HG03354 (cell line): ENCODE results near the gene CD276.
"Not testable (repeated sequence)": the region's sequence is repeated elsewhere in the genome, so short reads cannot be mapped to it uniquely, and the experiment has no call there.

Experiments
- ATAC-seq: cut with Tn5 transposase; IDR thresholded peaks from one replicate; pipeline ENCODE4 v1.9.1; 2021; ENCODE audit warnings: mild to moderate bottlenecking; ENCODE audit not compliant: unreplicated experiment, poor library complexity, severe bottlenecking

CD276 gene

DNA sequence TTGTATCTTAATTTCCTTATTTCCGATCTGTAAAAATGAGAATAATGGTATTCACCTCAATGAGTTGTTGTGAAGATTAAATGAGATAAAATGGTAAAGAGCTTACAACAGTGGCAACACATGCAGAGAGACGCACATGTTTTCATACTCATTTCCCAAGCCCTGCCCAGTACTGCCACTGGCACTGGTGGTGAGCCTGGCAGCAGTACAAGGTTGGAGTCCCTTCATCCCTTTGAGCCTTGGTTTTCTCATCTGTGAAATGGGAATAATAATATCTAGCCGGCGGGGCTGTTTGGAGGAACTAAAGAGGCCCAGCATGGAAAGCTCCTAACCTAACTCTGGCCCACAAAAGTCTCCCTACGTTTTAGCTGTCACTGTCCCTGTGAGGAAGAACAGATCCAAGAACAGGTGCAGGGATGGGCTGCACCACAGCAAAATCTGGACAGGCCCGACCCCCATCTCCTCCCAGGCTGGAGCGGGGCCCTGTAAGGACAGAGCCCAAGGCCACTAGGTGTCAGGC lies 866 bp upstream of the CD276 start:
- no peak for ATAC-seq

DNA sequence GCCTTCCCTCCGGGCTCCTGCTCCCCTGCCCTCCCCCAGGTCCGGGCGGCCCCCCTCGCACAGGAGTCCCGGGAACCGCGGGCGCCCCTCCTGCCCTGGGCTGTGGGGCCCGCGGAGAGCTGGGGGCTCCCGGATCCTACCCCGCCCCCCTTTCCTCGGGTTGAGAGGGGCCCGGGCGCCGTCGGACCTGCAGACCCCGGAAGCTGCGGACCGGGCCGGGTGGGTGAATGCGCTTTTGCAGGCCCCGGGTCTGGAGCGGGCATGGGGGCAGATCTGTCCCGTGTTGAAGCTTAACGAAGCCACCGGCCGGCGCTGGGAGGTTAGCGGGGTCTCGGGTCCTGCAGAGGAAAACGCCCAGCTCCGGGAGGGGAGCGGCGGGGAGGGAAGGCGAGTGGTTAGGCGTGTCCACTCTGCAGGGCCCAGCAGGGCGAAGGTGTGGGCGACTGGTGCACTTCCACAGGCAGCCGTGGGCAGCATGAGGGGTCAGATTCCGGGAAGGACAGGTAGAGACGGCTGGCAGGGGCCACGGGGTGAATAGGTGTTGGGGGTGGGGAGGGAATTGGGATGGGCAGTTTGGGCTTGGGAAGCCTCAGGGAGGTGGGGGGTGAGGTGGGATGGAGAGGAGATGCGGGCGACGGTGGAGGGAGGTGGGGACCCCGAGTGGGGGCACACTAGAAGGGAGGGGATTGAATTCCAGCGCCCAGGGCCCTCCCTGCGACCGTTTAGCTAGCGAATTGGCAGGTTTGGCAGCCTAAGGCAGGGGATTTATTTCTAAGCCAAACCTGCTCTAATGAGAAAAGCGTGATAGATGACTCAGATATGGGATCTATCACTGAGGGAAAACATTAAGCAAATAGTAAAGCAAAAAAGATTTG lies 635 bp downstream of the CD276 start:
- no peak for ATAC-seq

DNA sequence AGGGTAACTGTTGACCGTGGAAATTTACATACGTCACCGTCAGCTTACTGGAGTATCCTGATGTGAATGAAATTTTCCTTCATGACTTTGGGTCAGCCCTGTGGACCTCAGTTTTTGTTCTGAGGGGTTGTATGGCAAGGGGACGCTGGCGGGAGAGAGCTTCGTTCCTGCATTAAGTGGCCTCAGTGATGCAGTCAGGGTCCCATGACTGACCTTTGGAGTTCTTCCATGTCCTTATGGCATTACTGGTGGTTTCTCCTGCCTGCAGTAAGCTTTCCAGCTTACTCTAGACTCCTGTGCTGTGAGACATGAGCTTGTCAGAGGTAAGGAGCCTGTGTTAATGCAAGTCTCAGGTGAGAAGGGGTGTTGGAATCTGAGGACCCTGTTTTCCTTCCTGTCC lies 1.8 kb downstream of the CD276 start:
- no peak for ATAC-seq

DNA sequence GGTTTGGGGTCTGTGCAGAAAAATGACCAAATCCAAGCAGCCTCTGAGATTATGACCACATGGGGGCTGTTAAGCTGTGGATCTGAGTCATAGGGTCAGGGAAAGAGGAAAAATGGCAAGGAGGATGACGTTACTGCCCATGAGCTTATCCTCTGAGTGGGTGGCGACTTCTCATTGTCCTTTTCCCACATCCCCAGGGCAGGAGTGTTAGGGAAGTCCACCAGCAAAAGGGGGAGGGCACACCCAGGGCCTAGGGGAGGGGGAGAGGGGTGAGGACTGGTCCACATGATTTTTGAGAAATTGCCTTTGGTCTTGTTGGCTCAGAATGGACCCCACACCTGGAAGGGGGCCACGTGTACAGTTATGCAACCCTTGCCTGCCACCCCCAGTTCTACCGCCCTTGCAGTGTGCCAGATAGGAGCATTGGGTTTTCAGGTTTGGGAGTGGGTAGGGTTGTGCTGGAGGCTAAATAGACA lies 2.6 kb downstream of the CD276 start:
- ATAC-seq: no peak

DNA sequence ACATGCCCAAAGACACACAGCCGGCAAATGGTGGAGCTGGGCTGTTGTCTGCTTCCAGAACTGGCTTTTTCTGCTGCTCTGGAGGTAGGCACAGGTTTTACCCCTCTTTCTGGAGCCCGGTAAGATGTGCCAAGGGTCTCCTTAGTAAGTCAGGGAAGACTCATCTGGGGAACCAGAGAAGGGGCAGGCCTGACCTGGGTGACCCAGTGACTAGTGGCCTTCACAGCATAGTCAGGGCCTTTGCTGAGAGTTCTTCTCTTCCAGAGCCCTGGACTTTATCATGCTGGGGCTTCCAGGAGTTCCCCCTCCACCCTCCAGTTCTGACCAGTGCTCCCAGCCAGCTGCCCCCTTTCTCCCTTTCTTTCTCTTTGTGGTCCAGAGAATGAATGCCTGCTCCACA lies 3.2 kb downstream of the CD276 start:
- ATAC-seq: no peak

DNA sequence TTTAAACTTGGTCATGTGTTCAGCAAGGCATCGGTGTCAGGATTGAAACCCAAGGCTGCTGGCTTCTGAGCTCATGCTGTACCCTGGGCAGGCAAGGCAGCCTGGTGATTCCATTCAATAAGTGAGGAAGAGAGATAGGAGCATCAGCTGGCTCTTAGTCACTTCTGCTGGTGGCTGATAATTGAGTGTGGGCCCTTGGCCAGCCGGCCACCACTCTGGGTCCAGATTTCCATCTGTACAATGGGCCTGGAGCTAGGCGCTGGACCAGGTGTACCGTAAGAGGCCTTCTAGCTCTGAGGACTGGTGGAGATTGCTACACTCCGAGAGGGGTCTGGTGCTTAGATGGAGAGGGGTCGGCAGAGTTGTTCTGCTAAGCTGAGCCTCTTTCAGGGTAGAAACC lies 4.3 kb downstream of the CD276 start:
- no peak for ATAC-seq

DNA sequence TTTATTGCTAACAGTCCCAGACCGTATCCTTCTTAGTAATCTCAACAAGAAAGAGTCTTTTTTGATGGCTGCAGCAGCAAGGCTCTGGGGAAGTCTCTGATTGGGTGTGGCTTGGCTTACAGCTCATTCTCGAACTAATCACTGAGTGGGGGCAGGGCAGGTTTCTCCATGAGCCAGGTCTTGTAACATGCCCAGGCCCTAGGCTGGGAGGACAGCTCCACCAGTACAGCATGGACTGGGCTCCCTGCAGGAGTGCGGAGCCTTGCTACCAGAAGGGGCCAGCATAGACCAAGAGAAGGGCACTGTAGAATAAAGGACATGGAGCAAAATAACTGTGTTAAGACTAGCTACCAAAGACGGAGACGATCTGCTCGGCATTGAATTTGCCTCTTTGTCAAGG lies 7.2 kb downstream of the CD276 start:
- no peak for ATAC-seq

DNA sequence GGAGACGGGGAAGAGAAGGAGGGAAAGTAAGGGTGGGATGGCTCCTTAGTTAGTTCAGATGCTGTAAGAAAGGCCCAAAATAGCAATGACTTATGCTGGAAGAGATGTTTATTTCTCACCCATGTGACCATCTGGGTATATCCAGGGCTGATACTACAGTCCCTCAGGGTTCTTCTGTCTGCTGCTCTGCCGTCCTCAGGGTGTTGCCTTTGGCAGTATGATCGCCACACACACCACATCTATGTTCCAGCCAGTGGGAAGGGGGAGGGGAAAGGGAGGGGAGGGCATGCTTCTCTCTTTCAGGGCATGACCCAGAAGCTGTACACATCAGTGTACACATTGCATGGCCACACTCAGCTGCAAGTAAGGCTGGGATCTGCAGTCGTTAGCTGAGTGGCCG lies 10.2 kb downstream of the CD276 start:
- no peak for ATAC-seq

DNA sequence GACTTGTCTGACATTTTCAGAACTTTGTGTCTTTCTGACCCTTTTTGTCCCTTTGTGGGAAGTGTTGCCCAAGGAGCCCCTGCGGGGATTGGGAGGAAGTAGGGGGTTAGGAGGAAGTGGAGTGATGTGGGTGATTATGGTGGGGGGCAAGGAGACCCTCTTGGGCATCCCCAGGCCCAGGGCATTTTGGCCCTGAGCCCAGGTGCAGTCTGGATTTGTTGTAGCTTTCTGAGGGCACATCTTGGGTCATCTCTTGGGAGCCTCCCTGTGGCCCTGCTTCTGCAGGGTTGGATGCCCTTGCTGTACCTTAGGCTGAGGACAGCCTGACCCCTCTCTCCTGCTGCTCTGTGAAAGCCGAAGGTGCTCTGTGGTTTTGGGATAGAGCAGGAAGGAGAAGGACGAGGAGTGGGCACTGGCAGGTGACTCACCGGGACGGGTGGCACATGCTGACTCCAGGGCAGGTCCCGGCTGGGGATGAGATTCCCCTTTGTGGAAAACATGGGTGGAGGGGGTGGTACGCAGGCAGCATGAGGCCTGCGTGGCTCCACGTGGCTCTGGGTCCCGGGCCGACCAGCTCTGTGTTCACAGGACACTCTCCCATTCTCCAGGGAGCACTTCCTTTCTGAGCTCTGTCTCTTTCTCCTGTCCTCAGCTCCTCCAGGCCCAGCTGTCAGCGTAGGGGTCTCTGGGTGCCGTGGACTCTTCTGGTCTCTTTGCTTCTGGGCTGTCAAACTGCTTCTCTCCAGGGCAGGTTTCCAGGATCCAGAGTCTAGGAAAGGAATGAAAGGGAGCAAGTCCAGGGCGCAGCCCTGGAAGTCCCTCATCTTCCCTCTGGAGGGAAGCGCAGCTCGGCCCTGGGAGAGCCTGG lies 11.8 kb downstream of the CD276 start:
- no peak for ATAC-seq

DNA sequence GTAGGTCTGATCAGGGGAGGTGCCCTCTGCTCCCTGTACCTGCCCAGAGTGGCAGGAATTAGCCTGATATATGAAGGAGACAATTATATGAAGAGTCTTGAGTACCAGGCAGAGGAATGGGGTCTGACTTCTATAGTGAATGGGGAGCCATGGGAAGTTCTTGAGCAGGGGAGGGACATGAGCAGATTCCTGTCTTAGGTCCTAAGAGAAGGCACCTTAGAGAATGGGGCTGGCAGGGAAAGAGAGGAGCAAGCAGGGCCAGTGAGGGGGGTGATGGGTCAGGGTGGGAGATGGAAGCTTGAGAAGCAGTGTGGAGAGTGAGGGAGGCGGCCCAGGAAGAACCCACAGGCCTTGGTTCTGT lies 12.4 kb downstream of the CD276 start:
- ATAC-seq: no peak

DNA sequence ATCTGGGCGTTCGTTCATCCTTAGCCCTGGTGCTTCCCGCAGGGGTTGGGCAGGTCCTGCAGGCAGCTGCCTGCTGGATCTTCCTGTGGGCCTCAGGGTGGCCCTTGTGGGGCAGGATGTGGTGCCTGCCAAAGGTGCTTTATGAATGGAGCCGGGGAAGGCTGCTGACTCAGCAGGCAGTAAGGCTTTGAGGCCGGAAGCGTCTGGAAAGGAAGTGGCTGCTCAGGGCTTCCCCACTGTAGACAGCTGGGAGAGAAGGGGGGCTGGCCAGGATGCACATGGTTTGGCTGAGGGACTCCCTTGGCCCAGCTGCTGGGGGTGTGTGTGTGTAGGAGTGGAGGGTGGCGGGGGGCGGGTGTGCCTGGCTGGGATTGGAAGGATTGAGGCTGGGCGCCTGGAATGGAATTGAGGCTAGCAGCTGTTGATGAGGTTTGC lies 12.9 kb downstream of the CD276 start:
- ATAC-seq: peak; percentile 84

DNA sequence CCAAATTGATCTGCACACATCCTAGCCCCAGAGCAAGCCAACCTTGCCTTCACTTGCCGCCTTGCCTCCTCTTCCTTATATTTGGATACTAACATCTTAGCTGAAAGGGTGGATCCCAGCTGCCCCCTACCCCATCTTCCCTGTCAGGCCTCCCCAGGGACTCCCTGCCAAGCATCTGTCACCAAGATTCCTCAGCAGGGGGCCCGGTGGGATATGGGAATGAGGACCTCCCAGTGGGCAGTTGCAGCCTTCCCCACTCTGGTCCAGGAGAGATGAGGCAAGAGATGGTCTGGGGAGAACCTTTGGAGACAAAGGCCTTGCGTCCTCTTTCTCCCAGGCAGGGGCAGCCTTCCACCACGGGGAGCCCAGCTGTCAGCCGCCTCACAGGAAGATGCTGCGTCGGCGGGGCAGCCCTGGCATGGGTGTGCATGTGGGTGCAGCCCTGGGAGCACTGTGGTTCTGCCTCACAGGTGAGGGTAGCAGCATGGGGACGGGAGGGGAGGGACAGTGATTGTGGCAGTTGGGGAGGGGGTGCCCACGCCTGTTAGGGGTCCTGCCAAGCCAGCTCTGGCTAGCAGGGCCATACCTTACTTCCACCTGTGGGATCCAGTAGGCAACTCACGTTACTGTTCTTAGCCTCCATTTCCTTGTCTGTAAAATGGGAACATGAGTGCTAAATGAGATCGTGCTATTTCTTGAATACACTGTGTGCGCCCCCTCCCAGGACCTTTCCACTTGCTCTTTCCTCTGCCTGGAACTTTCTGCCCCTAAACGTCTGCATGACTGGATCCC lies 15.3 kb downstream of the CD276 start:
- no peak for ATAC-seq

DNA sequence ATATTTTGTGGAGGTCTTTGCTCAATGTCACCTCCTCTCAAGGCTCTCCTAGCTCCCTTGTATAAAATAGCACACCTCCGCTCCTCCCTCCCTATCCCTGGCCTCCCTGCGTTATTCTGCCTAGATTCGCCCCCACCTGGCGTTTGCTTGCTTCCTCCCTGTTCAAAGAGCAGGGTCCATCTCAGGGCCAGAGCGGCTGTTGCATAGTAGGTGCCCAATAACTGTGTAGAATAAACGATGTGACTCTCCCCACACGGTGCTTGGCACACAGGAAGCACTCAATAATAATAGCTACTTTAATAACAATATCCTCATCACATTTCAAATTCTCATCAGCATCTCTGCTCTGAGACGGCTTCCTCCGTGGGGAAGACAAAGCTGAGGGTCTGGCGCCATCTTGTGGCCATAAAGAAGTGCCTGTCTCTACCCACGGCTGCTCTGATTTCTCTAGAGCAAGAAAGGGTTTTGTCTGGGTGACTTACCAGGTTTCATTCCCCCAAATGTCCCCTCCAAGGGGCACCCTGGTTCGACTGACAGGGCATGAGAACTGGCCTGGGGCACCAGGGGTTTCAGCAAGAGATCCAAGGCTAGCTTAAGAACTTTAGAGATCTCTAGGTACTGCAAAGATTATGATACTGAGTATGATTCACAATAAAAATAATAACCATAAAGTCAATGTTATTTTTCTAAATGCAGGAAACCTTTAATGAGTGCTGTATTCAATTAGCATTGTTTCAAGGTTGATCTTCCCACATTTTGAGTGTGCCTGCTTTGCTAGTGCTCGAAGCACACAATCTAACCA lies 16.1 kb downstream of the CD276 start:
- ATAC-seq: no peak

DNA sequence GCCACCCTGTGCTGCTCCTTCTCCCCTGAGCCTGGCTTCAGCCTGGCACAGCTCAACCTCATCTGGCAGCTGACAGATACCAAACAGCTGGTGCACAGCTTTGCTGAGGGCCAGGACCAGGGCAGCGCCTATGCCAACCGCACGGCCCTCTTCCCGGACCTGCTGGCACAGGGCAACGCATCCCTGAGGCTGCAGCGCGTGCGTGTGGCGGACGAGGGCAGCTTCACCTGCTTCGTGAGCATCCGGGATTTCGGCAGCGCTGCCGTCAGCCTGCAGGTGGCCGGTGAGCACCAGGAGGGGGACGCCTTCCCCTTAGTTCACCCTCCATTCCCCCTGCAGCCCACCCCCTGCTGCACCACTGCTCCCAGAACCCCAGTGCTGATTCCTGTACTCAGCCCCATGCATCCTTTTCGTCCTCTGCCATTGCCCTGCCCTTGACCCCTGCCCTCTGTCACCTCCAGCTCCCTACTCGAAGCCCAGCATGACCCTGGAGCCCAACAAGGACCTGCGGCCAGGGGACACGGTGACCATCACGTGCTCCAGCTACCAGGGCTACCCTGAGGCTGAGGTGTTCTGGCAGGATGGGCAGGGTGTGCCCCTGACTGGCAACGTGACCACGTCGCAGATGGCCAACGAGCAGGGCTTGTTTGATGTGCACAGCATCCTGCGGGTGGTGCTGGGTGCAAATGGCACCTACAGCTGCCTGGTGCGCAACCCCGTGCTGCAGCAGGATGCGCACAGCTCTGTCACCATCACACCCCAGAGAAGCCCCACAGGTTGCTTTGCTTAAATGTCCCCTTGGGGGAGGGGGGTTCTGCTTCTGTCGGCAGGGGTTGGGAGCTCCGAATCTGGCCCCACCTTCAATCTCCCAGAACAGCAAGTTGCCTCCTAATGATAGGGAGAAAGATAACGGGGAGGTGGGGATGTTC lies 18.4 kb downstream of the CD276 start:
- ATAC-seq: not testable (repeated sequence)

DNA sequence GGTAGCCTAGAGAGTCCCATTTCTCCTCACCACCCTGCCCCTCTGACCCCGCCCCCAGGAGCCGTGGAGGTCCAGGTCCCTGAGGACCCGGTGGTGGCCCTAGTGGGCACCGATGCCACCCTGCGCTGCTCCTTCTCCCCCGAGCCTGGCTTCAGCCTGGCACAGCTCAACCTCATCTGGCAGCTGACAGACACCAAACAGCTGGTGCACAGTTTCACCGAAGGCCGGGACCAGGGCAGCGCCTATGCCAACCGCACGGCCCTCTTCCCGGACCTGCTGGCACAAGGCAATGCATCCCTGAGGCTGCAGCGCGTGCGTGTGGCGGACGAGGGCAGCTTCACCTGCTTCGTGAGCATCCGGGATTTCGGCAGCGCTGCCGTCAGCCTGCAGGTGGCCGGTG lies 19.4 kb downstream of the CD276 start:
- ATAC-seq: not testable (repeated sequence)

DNA sequence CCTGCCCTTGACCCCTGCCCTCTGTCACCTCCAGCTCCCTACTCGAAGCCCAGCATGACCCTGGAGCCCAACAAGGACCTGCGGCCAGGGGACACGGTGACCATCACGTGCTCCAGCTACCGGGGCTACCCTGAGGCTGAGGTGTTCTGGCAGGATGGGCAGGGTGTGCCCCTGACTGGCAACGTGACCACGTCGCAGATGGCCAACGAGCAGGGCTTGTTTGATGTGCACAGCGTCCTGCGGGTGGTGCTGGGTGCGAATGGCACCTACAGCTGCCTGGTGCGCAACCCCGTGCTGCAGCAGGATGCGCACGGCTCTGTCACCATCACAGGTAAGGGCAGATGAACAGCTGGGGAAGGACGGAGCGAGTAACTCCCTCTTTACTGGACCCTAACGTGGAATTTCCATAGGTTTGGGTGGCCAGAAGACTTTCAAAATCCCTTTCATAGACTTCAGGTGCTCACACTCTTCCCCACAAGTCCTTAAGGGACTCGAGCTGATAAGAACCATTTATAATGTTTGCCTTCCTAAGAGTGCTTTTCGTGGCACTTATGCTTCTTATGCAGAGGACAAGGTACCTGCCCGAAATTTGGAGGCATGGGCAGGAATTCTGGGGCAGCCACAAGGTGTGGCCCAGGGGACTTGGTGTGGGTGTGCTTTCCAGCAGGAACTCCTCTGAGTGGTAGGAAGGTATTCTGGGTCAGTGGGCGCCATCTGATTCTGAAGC lies 20.1 kb downstream of the CD276 start:
- not testable (repeated sequence) for ATAC-seq

DNA sequence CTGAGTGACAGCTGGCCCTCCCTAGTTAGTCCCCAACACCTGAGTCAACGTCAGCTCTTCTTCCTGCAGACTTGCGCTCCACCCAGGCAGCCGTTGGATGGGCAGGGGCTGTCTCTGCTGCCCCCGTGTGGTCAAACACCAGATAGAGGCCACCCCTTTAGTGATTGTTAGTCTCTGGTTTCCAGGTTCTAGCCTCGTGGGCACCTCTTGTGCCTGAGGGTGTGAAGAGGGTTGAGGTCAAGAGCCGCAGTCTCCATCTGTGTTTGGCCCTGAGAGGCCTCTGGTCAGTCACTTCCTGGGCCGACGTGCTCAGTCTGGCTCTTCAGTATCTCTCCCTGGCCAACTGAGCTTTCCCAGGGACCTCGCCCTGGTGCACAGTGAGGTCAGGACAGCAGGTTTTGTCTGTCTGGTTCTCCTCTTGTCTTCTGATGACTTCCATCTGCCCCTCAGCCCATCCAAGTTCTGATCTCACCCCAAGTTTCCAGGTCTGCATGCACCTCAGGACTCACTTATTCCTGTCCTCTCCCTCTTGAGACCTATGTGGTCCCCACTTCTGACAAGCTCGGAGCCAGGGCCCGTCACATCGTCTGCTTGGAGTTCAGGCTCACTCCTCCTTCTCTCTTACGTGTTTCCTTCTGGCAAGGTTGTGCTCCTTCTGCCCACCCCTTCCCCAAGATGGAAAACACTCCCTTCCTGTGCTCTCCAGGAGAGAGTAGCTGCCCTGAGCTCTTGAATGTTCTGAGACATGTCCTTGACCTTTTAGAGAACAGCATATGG lies 20.9 kb downstream of the CD276 start:
- ATAC-seq: peak; percentile 66
